Fibroblast of the aortic adventitia (primary cell): Measurements from ENCODE around the gene PRKAR2A. TPM values are rescaled to one million over a fixed set of nuclear protein-coding genes. Genes with fewer than 3 reads are reported as not detected.
"Not testable (repeated sequence)": the region's sequence is repeated elsewhere in the genome, so short reads cannot be mapped to it uniquely, and the experiment has no call there.

Source experiments
- DNase-seq: peaks from one replicate; pipeline ENCODE4 v3.0.0-alpha.2; 2010; ENCODE audit warnings: low read depth
- H3K4me3 ChIP-seq: 2 replicates; pipeline ENCODE4 v1.5.1; 2011; ENCODE audit warnings: low read depth, mild to moderate bottlenecking, control low read depth, low read length, moderate library complexity
- CTCF ChIP-seq: IDR thresholded peaks from 2 replicates; pipeline ENCODE4 v1.5.1; 2011; ENCODE audit warnings: mild to moderate bottlenecking, low read length, control low read depth, inconsistent platforms; ENCODE audit not compliant: insufficient read depth
- total RNA-seq: library from RNA; depleted of rRNA; stranded (reverse); fragments of >200 nt; gene quantifications from 2 replicates; pipeline ENCODE4 v1.2.3, GENCODE V29; 2012; ENCODE audit warnings: low replicate concordance

Gene PRKAR2A
- total RNA-seq, 1 donor, result 43.4 TPM

GRCh38 chr3:48776854-48777253 is 70.8 kb downstream of the PRKAR2A start:
- H3K4me3 ChIP-seq, result no peak overlapping the region
- no peak for DNase-seq
- TF ChIP-seq CTCF, result no peak

- no peak overlapping the region for H3K4me3 ChIP-seq
- TF ChIP-seq CTCF, result no peak
- no peak for DNase-seq
These were observed 77.5 kb downstream of the PRKAR2A start for GRCh38 chr3:48770192-48770502.

GRCh38 chr3:48765376-48765775 is 82.3 kb downstream of the PRKAR2A start:
- peak; percentile 5 for DNase-seq
- no peak overlapping the region for H3K4me3 ChIP-seq
- TF ChIP-seq CTCF, result no peak

GRCh38 chr3:48762816-48763215 is 84.9 kb downstream of the PRKAR2A start:
- H3K4me3 ChIP-seq, result no peak overlapping the region
- DNase-seq, result no peak
- no peak for TF ChIP-seq CTCF

GRCh38 chr3:48759991-48760540 is 87.6 kb downstream of the PRKAR2A start:
- H3K4me3 ChIP-seq, result not testable (repeated sequence)

GRCh38 chr3:48759531-48759930 is 88.1 kb downstream of the PRKAR2A start:
- not testable (repeated sequence) for H3K4me3 ChIP-seq, DNase-seq

More at GRCh38 chr3:48759991-48760540, 87.6 kb downstream of the PRKAR2A start:
- DNase-seq, result not testable (repeated sequence)

- DNase-seq, result no peak
- no peak overlapping the region for H3K4me3 ChIP-seq
- no peak for TF ChIP-seq CTCF
These were observed 88.6 kb downstream of the PRKAR2A start for GRCh38 chr3:48759071-48759470.

GRCh38 chr3:48756640-48757039 is 91.0 kb downstream of the PRKAR2A start:
- H3K4me3 ChIP-seq, result no peak overlapping the region
- TF ChIP-seq CTCF, result no peak
- no peak for DNase-seq
